Measurements from ENCODE around the gene IGSF21. TPM values are rescaled to one million over a fixed set of nuclear protein-coding genes. Genes with fewer than 3 reads are reported as not detected.

IGSF21 gene
- total RNA-seq, 5 donors from 2014 or later (not counting 1 experiment from before 2014, with no cell fraction given), result not detected

DNA sequence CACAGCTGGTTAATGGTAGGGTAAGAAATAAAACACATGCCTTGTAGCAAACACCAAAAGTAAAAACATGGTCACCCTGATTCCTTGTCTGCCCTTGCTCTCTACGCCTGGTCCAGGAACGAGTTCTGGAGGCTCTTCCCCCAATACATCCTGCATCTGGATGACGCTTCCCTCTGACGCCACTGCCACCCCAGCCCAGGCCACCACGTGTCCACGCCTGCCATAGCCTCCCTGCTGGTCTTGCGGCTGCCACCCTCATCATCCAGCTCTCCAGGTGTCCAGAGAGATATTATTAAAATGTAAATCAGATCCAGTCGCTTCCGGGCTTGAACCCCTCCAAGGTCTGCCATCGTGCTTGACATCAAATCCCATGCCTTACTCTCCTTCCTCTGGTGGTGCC lies 39.3 kb downstream of the IGSF21 start:
- H3K27ac Mint-ChIP-seq, result no peak overlapping the region
- no peaks in the 10 kb centered on the region for H3K4me1 Mint-ChIP-seq
- no peaks in the 10 kb centered on the region for H3K9me3 ChIP-seq
- no peak overlapping the region for H3K4me3 ChIP-seq (ENCODE audit: control insufficient read depth in 1 of 2, extremely low read depth in 1 of 2, low read length in 1 of 2)
- H3K27ac ChIP-seq (ENCODE audit: low read length), result no peak overlapping the region
- WGBS (ENCODE audit: insufficient coverage), result 87% methylated on average over 3 of the region's 10 CpGs
- peaks cover 4 to 7% of the 10 kb centered on the region in 2 donors for H3K27me3 Mint-ChIP-seq
- no peaks in the 10 kb centered on the region for H3K4me1 ChIP-seq (ENCODE audit: control insufficient read depth in 1 of 2, extremely low read depth in 1 of 2, insufficient read depth in 2 of 2, low read length in 2 of 2)
- H3K36me3 Mint-ChIP-seq, result no peaks in the 10 kb centered on the region
- H3K36me3 ChIP-seq (ENCODE audit: control insufficient read depth in 2 of 2, extremely low read depth in 1 of 2, insufficient read depth in 1 of 2, low read length in 1 of 2), result no peaks in the 10 kb centered on the region
- peaks cover 0 to 8% of the 10 kb centered on the region in 2 experiments for H3K27me3 ChIP-seq (replicated peaks in 1 of 2; ENCODE audit: control insufficient read depth in 2 of 2, extremely low read depth in 1 of 2, insufficient read depth in 2 of 2, low read length in 1 of 2)
- DNase-seq, result no peak
- POLR2A ChIA-PET, result no interaction called here
- ATAC-seq (replicated peaks in 1 of 4), result no peak
- CTCF ChIA-PET, result no interaction called here
- H3K4me3 Mint-ChIP-seq, result no peak overlapping the region
- H3K9me3 Mint-ChIP-seq, result peaks cover 0 to 4% (median 0%) of the 10 kb centered on the region in 3 donors

DNA sequence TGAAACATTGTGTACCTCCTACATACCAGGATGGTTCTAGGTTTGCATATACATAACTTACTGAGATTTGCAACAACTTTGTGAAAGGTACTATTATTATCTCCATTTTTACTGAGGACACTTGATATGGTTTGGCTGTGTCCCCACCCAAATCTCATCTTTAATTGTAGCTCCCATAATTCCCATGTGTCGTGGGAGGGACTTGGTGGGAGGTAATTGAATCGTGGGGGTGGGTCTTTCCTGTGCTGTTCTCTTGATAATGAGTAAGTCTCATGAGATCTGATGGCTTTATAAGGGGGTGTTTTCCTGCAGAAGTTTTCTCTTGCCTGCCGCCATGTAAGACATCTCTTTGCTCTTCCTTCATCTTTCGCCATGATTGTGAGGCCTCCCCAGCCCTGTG lies 40.1 kb downstream of the IGSF21 start:
- Mint-ChIP-seq H3K27ac (no peak overlapping the region), H3K27me3 (peaks cover 4 to 7% of the 10 kb centered on the region in 2 donors), H3K4me1 (no peaks in the 10 kb centered on the region), H3K4me3 (no peak overlapping the region), H3K9me3 (peaks cover 0 to 4% (median 0%) of the 10 kb centered on the region in 3 donors), H3K36me3 (no peaks in the 10 kb centered on the region)
- WGBS (ENCODE audit: insufficient coverage), result no CpG with 5 or more reads among the region's 4 CpGs
- no peak overlapping the region for H3K4me3 ChIP-seq (ENCODE audit: control insufficient read depth in 1 of 2, extremely low read depth in 1 of 2, low read length in 1 of 2)
- no peaks in the 10 kb centered on the region for H3K9me3 ChIP-seq
- ChIA-PET CTCF (no interaction called here), POLR2A (no interaction called here)
- H3K36me3 ChIP-seq (ENCODE audit: control insufficient read depth in 2 of 2, extremely low read depth in 1 of 2, insufficient read depth in 1 of 2, low read length in 1 of 2), result no peaks in the 10 kb centered on the region
- DNase-seq, result no peak
- no peak overlapping the region for H3K27ac ChIP-seq (ENCODE audit: low read length)
- ATAC-seq (replicated peaks in 1 of 4), result no peak
- H3K27me3 ChIP-seq (replicated peaks in 1 of 2; ENCODE audit: control insufficient read depth in 2 of 2, extremely low read depth in 1 of 2, insufficient read depth in 2 of 2, low read length in 1 of 2), result peaks cover 0 to 4% of the 10 kb centered on the region in 2 experiments
- no peaks in the 10 kb centered on the region for H3K4me1 ChIP-seq (ENCODE audit: control insufficient read depth in 1 of 2, extremely low read depth in 1 of 2, insufficient read depth in 2 of 2, low read length in 2 of 2)

DNA sequence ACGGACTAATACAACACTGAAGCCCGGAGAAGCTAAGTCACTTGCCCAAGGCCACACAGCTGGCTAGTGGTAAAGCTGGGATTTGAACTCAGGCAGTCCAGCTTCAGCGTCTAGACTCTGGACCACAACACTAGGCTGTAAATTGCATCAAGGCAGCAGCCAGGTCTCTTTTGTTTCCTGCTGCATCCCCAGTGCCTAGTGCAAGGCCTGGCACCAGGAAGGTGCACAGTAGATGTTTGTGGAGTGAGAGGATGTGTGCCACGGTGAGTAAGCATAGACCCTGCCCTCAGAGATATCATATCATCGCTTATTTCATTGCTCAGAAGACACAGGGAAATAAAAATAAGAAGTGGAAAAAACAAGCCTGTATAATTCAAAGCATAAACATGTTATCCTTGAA lies 40.9 kb downstream of the IGSF21 start:
- H3K27ac Mint-ChIP-seq, result no peak overlapping the region
- DNase-seq (no peak), ATAC-seq (replicated peaks in 1 of 4) (no peak)
- Histone ChIP-seq H3K36me3 (ENCODE audit: control insufficient read depth in 2 of 2, extremely low read depth in 1 of 2, insufficient read depth in 1 of 2, low read length in 1 of 2) (no peaks in the 10 kb centered on the region), H3K27ac (ENCODE audit: low read length) (no peak overlapping the region), H3K4me1 (ENCODE audit: control insufficient read depth in 1 of 2, extremely low read depth in 1 of 2, insufficient read depth in 2 of 2, low read length in 2 of 2) (no peaks in the 10 kb centered on the region), H3K4me3 (ENCODE audit: control insufficient read depth in 1 of 2, extremely low read depth in 1 of 2, low read length in 1 of 2) (no peak overlapping the region), H3K9me3 (no peaks in the 10 kb centered on the region), H3K27me3 (replicated peaks in 1 of 2; ENCODE audit: control insufficient read depth in 2 of 2, extremely low read depth in 1 of 2, insufficient read depth in 2 of 2, low read length in 1 of 2) (peaks cover 0 to 4% of the 10 kb centered on the region in 2 experiments)
- H3K4me3 Mint-ChIP-seq, result no peak overlapping the region
- H3K9me3 Mint-ChIP-seq, result peaks cover 0 to 4% (median 0%) of the 10 kb centered on the region in 3 donors
- POLR2A ChIA-PET, result no interaction called here
- CTCF ChIA-PET, result no interaction called here
- no peaks in the 10 kb centered on the region for H3K36me3 Mint-ChIP-seq
- H3K27me3 Mint-ChIP-seq, result peaks cover 4 to 5% of the 10 kb centered on the region in 2 donors
- WGBS (ENCODE audit: insufficient coverage), result 89% methylated on average over 3 of the region's 5 CpGs
- H3K4me1 Mint-ChIP-seq, result no peaks in the 10 kb centered on the region

DNA sequence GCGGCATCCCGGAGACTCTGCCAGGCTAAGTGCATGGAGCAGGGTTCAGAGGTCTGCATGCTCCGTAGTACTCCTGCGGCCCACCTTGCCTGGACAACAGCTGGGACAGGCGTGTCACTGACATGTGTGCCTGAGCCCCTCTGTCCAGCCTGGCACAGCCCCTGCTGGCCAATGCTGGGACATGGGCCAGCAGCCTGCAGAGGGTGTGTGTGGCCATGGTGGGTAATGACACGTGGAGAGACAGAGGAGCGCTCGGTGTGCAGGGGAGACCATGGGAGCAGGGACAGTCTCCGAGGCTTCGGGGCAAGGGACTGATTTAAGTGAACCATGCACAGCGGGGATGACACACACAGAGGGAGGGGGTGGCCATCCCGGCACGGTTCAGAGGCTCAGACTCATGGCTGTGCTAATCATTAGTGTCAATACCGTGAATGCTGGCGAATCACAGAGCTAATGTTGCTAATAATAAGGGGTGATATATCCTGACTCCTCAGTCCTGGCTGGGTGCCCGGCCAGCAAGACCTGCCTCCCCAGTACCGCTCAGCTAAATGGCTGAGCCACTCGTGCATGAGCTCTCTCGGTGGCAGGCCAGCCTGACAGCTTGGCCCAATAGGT lies 41.5 kb downstream of the IGSF21 start:
- H3K27me3 ChIP-seq (replicated peaks in 1 of 2; ENCODE audit: control insufficient read depth in 2 of 2, extremely low read depth in 1 of 2, insufficient read depth in 2 of 2, low read length in 1 of 2), result peaks cover 0 to 8% of the 10 kb centered on the region in 2 experiments
- Mint-ChIP-seq H3K27me3 (peaks cover 4 to 5% of the 10 kb centered on the region in 2 donors), H3K36me3 (no peaks in the 10 kb centered on the region), H3K27ac (no peak overlapping the region), H3K9me3 (peaks cover 0 to 4% (median 0%) of the 10 kb centered on the region in 3 donors), H3K4me1 (no peaks in the 10 kb centered on the region), H3K4me3 (no peak overlapping the region)
- no peaks in the 10 kb centered on the region for H3K36me3 ChIP-seq (ENCODE audit: control insufficient read depth in 2 of 2, extremely low read depth in 1 of 2, insufficient read depth in 1 of 2, low read length in 1 of 2)
- POLR2A ChIA-PET, result no interaction called here
- no peaks in the 10 kb centered on the region for H3K9me3 ChIP-seq
- no peak for DNase-seq
- H3K4me1 ChIP-seq (ENCODE audit: control insufficient read depth in 1 of 2, extremely low read depth in 1 of 2, insufficient read depth in 2 of 2, low read length in 2 of 2), result no peaks in the 10 kb centered on the region
- WGBS (ENCODE audit: insufficient coverage), result 80% methylated on average over 18 of the region's 19 CpGs
- H3K27ac ChIP-seq (ENCODE audit: low read length), result no peak overlapping the region
- CTCF ChIA-PET, result no interaction called here
- ATAC-seq (replicated peaks in 1 of 4), result no peak
- no peak overlapping the region for H3K4me3 ChIP-seq (ENCODE audit: control insufficient read depth in 1 of 2, extremely low read depth in 1 of 2, low read length in 1 of 2)

DNA sequence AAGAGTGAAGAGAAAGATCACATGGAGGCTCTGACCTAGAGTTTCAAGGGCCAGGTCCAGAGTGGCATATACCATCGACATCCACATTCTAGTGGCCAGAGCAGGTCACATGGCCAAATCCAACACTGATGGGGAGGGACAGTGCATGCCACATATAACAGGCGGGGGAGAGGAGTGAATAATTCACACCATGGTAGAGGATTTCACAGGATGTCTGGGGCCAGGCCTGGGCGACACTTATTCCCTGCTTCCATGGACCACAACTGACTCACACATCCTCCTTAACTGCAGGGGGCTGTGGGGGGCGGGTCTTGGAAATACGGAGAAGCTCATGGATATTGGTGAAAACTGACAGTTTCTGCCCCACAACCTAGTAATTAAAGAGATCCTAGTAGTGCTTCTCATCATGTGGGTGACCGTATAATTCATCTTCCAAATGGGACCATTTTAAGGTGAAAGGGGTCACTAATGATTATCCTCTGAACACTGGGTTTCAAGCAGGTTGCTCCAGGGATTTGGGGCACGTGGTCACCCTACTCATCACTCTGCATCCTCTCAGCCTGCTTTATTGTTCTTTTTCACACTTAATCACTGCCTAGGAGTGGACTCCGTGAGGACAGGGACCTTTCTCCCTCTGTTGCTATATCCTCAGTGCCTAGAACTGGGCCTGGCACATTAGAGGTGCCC lies 44.0 kb downstream of the IGSF21 start:
- Histone ChIP-seq H3K9me3 (no peaks in the 10 kb centered on the region), H3K36me3 (ENCODE audit: control insufficient read depth in 2 of 2, extremely low read depth in 1 of 2, insufficient read depth in 1 of 2, low read length in 1 of 2) (no peaks in the 10 kb centered on the region), H3K4me1 (ENCODE audit: control insufficient read depth in 1 of 2, extremely low read depth in 1 of 2, insufficient read depth in 2 of 2, low read length in 2 of 2) (no peaks in the 10 kb centered on the region), H3K27me3 (replicated peaks in 1 of 2; ENCODE audit: control insufficient read depth in 2 of 2, extremely low read depth in 1 of 2, insufficient read depth in 2 of 2, low read length in 1 of 2) (peaks cover 0 to 19% of the 10 kb centered on the region in 2 experiments), H3K4me3 (ENCODE audit: control insufficient read depth in 1 of 2, extremely low read depth in 1 of 2, low read length in 1 of 2) (no peak overlapping the region), H3K27ac (ENCODE audit: low read length) (no peak overlapping the region)
- ATAC-seq (replicated peaks in 1 of 4) (no peak), DNase-seq (no peak)
- WGBS (ENCODE audit: insufficient coverage), result 35% methylated on average over 3 of the region's 8 CpGs
- H3K9me3 Mint-ChIP-seq, result peaks cover 0 to 4% (median 0%) of the 10 kb centered on the region in 3 donors
- H3K36me3 Mint-ChIP-seq, result no peaks in the 10 kb centered on the region
- H3K4me1 Mint-ChIP-seq, result no peaks in the 10 kb centered on the region
- no peak overlapping the region for H3K4me3 Mint-ChIP-seq
- ChIA-PET POLR2A (no interaction called here), CTCF (no interaction called here)
- H3K27ac Mint-ChIP-seq, result no peak overlapping the region
- peaks cover 2 to 4% of the 10 kb centered on the region in 2 donors for H3K27me3 Mint-ChIP-seq

DNA sequence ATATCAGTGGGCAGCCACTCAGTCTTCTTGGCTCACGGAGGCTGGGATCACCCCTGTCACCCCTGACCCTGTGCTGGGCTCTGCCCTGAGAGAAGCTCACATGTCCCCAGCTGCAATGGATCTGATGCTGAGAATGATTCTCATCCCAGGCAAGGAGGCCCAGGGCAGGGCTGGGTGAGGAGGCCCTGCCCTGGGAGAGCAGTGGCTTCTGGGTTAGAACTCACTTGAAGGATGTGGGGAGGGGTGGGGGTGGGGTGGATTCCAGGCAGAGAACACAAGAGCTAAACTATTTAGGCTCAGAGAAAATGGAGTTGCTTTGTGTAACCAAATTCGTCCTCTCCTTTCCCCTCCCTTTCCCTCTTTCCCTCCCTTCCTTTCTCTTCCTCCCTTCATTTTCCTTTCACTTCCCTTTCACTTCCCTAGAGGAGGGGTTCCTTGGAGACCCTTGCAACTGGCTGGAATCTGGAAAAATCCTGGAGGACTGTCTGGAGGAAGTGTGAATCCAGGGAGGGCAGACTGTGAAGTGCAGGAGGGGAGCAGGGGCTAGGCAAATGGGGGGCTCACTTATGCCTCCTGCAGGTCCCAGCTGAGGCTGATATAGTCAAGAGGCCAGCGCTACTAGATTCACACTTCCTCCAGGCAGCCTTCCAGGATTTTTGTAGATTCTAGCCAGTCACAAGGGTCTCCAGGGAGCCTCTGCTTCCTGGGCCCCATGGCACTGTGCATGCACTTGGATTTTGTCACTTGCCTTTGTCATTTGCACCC lies 47.0 kb downstream of the IGSF21 start:
- H3K27ac ChIP-seq (ENCODE audit: low read length), result no peak overlapping the region
- H3K9me3 Mint-ChIP-seq, result no peaks in the 10 kb centered on the region
- ATAC-seq (replicated peaks in 1 of 4) (no peak), DNase-seq (no peak)
- peaks cover 0 to 28% of the 10 kb centered on the region in 2 experiments for H3K27me3 ChIP-seq (replicated peaks in 1 of 2; ENCODE audit: control insufficient read depth in 2 of 2, extremely low read depth in 1 of 2, insufficient read depth in 2 of 2, low read length in 1 of 2)
- no peaks in the 10 kb centered on the region for H3K36me3 Mint-ChIP-seq
- no peak overlapping the region for H3K27ac Mint-ChIP-seq
- no peaks in the 10 kb centered on the region for H3K4me1 ChIP-seq (ENCODE audit: control insufficient read depth in 1 of 2, extremely low read depth in 1 of 2, insufficient read depth in 2 of 2, low read length in 2 of 2)
- CTCF ChIA-PET, result no interaction called here
- H3K4me3 Mint-ChIP-seq, result no peak overlapping the region
- H3K27me3 Mint-ChIP-seq, result peaks cover 4 to 14% of the 10 kb centered on the region in 2 donors
- H3K36me3 ChIP-seq (ENCODE audit: control insufficient read depth in 2 of 2, extremely low read depth in 1 of 2, insufficient read depth in 1 of 2, low read length in 1 of 2), result no peaks in the 10 kb centered on the region
- POLR2A ChIA-PET, result no interaction called here
- no peaks in the 10 kb centered on the region for H3K9me3 ChIP-seq
- 89% methylated on average over 1 of the region's 3 CpGs for WGBS (ENCODE audit: insufficient coverage)
- no peak overlapping the region for H3K4me3 ChIP-seq (ENCODE audit: control insufficient read depth in 1 of 2, extremely low read depth in 1 of 2, low read length in 1 of 2)
- H3K4me1 Mint-ChIP-seq, result no peaks in the 10 kb centered on the region

Data from T-cell (primary cell).